ENCODE measurements around the gene MSL1. TPM values are rescaled to one million over a fixed set of nuclear protein-coding genes. Genes with fewer than 3 reads are reported as not detected.

MSL1 gene
- total and polyA plus RNA-seq, 9 of the 15 experiments (the other 6 are each of a cell fraction or from before 2014, with no cell fraction given), result 13.8 to 120 (median 61.9) TPM

- no peak for TF ChIP-seq DLX4 (CRISPR knock-in tag; IDR thresholded peaks at IDR 0.05)
- TF ChIP-seq ZBTB7A (IDR thresholded peaks at IDR 0.05; ENCODE audit: borderline replicate concordance, control insufficient read depth, low read depth, low read length), result peak; percentile 99
- no peak for TF ChIP-seq ZNF780A (CRISPR knock-in tag; IDR thresholded peaks at IDR 0.05)
- TF ChIP-seq RBM17 (IDR thresholded peaks at IDR 0.05; ENCODE audit: borderline replicate concordance, low read depth, low read length), result no peak
- no peak for TF ChIP-seq SIX5 (IDR thresholded peaks at IDR 0.05; ENCODE audit: borderline replicate concordance in 1 of 2, insufficient read depth in 1 of 2, low read depth in 1 of 2, low read length in 2 of 2)
- TF ChIP-seq, protein P1, sequence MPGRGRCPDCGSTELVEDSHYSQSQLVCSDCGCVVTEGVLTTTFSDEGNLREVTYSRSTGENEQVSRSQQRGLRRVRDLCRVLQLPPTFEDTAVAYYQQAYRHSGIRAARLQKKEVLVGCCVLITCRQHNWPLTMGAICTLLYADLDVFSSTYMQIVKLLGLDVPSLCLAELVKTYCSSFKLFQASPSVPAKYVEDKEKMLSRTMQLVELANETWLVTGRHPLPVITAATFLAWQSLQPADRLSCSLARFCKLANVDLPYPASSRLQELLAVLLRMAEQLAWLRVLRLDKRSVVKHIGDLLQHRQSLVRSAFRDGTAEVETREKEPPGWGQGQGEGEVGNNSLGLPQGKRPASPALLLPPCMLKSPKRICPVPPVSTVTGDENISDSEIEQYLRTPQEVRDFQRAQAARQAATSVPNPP (IDR thresholded peaks at IDR 0.05; ENCODE audit: borderline replicate concordance, insufficient read depth, insufficient read length), result no peak
- TF ChIP-seq ARNT (IDR thresholded peaks at IDR 0.05), result no peak
- TF ChIP-seq TEAD2 (tag; IDR thresholded peaks at IDR 0.05), result no peak
- no peak for TF ChIP-seq YY1 (IDR thresholded peaks at IDR 0.05; ENCODE audit: borderline replicate concordance in 1 of 3, control insufficient read depth in 1 of 3, extremely low read depth in 1 of 3, insufficient read depth in 3 of 3, insufficient read length in 1 of 3, insufficient replicate concordance in 2 of 3, low read depth in 1 of 3, low read length in 2 of 3)
- TF ChIP-seq CREB1 (IDR thresholded peaks at IDR 0.05), result no peak
- TF ChIP-seq CREB1 (CRISPR knock-in tag; IDR thresholded peaks at IDR 0.05), result no peak
- TF ChIP-seq, protein P2, sequence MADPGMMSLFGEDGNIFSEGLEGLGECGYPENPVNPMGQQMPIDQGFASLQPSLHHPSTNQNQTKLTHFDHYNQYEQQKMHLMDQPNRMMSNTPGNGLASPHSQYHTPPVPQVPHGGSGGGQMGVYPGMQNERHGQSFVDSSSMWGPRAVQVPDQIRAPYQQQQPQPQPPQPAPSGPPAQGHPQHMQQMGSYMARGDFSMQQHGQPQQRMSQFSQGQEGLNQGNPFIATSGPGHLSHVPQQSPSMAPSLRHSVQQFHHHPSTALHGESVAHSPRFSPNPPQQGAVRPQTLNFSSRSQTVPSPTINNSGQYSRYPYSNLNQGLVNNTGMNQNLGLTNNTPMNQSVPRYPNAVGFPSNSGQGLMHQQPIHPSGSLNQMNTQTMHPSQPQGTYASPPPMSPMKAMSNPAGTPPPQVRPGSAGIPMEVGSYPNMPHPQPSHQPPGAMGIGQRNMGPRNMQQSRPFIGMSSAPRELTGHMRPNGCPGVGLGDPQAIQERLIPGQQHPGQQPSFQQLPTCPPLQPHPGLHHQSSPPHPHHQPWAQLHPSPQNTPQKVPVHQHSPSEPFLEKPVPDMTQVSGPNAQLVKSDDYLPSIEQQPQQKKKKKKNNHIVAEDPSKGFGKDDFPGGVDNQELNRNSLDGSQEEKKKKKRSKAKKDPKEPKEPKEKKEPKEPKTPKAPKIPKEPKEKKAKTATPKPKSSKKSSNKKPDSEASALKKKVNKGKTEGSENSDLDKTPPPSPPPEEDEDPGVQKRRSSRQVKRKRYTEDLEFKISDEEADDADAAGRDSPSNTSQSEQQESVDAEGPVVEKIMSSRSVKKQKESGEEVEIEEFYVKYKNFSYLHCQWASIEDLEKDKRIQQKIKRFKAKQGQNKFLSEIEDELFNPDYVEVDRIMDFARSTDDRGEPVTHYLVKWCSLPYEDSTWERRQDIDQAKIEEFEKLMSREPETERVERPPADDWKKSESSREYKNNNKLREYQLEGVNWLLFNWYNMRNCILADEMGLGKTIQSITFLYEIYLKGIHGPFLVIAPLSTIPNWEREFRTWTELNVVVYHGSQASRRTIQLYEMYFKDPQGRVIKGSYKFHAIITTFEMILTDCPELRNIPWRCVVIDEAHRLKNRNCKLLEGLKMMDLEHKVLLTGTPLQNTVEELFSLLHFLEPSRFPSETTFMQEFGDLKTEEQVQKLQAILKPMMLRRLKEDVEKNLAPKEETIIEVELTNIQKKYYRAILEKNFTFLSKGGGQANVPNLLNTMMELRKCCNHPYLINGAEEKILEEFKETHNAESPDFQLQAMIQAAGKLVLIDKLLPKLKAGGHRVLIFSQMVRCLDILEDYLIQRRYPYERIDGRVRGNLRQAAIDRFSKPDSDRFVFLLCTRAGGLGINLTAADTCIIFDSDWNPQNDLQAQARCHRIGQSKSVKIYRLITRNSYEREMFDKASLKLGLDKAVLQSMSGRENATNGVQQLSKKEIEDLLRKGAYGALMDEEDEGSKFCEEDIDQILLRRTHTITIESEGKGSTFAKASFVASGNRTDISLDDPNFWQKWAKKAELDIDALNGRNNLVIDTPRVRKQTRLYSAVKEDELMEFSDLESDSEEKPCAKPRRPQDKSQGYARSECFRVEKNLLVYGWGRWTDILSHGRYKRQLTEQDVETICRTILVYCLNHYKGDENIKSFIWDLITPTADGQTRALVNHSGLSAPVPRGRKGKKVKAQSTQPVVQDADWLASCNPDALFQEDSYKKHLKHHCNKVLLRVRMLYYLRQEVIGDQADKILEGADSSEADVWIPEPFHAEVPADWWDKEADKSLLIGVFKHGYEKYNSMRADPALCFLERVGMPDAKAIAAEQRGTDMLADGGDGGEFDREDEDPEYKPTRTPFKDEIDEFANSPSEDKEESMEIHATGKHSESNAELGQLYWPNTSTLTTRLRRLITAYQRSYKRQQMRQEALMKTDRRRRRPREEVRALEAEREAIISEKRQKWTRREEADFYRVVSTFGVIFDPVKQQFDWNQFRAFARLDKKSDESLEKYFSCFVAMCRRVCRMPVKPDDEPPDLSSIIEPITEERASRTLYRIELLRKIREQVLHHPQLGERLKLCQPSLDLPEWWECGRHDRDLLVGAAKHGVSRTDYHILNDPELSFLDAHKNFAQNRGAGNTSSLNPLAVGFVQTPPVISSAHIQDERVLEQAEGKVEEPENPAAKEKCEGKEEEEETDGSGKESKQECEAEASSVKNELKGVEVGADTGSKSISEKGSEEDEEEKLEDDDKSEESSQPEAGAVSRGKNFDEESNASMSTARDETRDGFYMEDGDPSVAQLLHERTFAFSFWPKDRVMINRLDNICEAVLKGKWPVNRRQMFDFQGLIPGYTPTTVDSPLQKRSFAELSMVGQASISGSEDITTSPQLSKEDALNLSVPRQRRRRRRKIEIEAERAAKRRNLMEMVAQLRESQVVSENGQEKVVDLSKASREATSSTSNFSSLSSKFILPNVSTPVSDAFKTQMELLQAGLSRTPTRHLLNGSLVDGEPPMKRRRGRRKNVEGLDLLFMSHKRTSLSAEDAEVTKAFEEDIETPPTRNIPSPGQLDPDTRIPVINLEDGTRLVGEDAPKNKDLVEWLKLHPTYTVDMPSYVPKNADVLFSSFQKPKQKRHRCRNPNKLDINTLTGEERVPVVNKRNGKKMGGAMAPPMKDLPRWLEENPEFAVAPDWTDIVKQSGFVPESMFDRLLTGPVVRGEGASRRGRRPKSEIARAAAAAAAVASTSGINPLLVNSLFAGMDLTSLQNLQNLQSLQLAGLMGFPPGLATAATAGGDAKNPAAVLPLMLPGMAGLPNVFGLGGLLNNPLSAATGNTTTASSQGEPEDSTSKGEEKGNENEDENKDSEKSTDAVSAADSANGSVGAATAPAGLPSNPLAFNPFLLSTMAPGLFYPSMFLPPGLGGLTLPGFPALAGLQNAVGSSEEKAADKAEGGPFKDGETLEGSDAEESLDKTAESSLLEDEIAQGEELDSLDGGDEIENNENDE (IDR thresholded peaks at IDR 0.05; ENCODE audit: low read depth, low read length), result no peak
- TF ChIP-seq ZNF76 (CRISPR knock-in tag; IDR thresholded peaks at IDR 0.05; ENCODE audit: borderline replicate concordance), result no peak
Measured at GRCh38 chr17:40086150-40087044, 35.4 kb upstream of the MSL1 start (continued).
